ENCODE measurements around the gene TEX53.

The TEX53 gene

GRCh38 chr9:114681594-114682332 lies 24.2 kb upstream of the TEX53 start, which contains the start of gene TEX48:
TSS of gene TEX48 (minus strand) at chr9:114682192. CDS start at chr9:114671723, 10,469 bp downstream.
- H3K4me3 ChIP-seq (ENCODE audit: low read depth, low read length): no peak within 1 kb of the TSS
- peak; percentile 62 for DNase-seq (ENCODE audit: low read depth)
- TF ChIP-seq, protein P1, sequence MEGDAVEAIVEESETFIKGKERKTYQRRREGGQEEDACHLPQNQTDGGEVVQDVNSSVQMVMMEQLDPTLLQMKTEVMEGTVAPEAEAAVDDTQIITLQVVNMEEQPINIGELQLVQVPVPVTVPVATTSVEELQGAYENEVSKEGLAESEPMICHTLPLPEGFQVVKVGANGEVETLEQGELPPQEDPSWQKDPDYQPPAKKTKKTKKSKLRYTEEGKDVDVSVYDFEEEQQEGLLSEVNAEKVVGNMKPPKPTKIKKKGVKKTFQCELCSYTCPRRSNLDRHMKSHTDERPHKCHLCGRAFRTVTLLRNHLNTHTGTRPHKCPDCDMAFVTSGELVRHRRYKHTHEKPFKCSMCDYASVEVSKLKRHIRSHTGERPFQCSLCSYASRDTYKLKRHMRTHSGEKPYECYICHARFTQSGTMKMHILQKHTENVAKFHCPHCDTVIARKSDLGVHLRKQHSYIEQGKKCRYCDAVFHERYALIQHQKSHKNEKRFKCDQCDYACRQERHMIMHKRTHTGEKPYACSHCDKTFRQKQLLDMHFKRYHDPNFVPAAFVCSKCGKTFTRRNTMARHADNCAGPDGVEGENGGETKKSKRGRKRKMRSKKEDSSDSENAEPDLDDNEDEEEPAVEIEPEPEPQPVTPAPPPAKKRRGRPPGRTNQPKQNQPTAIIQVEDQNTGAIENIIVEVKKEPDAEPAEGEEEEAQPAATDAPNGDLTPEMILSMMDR (IDR thresholded peaks at IDR 0.05; ENCODE audit: low read depth, low read length, missing control alignments): peak; percentile 88

DNA sequence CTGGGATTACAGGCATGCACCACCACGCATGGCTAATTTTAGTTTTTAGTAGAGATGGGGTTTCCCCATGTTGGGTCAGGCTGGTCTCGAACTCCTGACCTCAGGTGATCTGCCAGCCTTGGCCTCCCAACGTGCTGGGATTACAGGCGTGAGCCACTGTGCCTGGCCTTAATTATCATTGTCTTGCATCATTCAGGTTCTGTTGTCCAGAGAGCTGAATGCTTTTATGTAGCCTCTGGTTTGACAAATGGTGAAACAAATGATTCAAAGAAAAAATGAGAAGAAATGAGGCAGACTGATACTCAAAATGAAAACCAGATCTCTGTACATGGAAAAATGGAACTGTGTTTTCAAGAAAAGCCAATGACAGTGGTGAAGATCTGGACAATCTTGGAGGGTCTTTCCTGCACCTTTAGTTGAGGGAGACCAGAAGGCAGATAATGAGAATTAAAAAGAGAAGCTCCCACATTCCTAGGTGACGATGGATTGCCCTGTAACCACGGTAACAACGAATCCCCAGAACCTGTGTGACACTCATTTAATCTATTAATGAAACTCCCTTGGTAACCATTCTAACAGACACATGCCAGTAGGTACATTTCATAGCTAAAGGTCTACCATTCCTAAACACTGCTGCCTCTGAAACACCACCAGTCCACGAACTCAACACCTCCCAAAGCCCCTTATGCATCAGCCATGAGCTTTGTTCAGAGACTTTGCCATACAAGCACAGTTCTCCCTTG lies 22.8 kb upstream of the TEX53 start:
- TF ChIP-seq, protein P1 (IDR thresholded peaks at IDR 0.05; ENCODE audit: low read depth, low read length, missing control alignments): no peak
- DNase-seq (ENCODE audit: low read depth): no peak
- no peak overlapping the region for H3K4me3 ChIP-seq (ENCODE audit: low read depth, low read length)

GRCh38 chr9:114678795-114679194 lies 21.2 kb upstream of the TEX53 start:
- no peak overlapping the region for H3K4me3 ChIP-seq (ENCODE audit: low read depth, low read length)
- DNase-seq (ENCODE audit: low read depth): no peak
- TF ChIP-seq, protein P1 (IDR thresholded peaks at IDR 0.05; ENCODE audit: low read depth, low read length, missing control alignments): no peak

DNA sequence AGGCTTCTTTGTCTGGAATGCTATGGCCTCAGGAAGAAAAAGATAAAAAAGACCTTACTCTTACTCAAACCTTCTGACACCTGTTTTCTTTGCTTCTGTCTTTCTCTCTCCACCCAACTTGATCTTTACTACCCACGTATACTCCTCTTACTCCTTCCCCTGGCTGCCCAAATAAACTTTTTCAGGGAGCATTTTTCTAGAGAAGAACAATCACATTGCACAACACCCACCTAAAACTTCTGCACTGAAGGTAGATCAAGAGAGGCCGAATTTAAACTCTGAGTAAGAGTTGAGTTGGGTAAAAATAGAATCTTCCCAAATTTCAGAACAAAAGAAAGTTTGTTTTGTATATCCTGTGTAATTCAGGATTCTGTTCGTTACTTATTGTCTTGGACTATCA lies 20.5 kb upstream of the TEX53 start:
- H3K4me3 ChIP-seq (ENCODE audit: low read depth, low read length): no peak overlapping the region
- no peak for DNase-seq (ENCODE audit: low read depth)
- TF ChIP-seq, protein P1 (IDR thresholded peaks at IDR 0.05; ENCODE audit: low read depth, low read length, missing control alignments): no peak

GRCh38 chr9:114677418-114677817 lies 19.8 kb upstream of the TEX53 start:
- TF ChIP-seq, protein P1 (IDR thresholded peaks at IDR 0.05; ENCODE audit: low read depth, low read length, missing control alignments): no peak
- no peak overlapping the region for H3K4me3 ChIP-seq (ENCODE audit: low read depth, low read length)
- DNase-seq (ENCODE audit: low read depth): no peak

DNA sequence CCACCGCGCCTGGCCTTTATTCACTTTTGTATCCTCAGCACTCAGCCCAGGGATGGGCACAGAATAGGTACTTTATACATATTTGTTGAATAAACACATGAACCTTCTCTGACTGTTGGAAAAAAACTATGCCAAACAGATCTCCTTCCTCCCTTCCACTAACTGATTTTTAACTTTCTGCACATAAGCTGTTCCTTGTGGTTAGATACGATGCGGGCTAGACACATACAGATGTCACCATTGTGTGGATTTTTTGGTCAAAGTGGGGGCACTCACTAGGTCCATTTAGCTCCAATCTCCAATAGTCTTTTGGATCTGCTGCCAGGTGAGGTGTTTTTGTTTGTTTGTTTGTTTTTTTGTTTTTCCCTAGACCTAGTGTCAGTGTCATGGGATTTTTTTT lies 19.3 kb upstream of the TEX53 start:
- TF ChIP-seq, protein P1 (IDR thresholded peaks at IDR 0.05; ENCODE audit: low read depth, low read length, missing control alignments): no peak
- no peak overlapping the region for H3K4me3 ChIP-seq (ENCODE audit: low read depth, low read length)
- DNase-seq (ENCODE audit: low read depth): no peak

Data from GM12864 (cell line).